Measurements from ENCODE around the gene CDKL1.

Gene CDKL1

GRCh38 chr14:50396631-50397389 lies at the start of gene CDKL1:
Gene CDKL1, minus strand, starts transcription at chr14:50396881. Its CDS starts 1,013 bp downstream, at chr14:50395868.
- no peak for DNase-seq (ENCODE audit: low read depth)
- no peak for TF ChIP-seq CTCF (IDR thresholded peaks at IDR 0.05; ENCODE audit: control insufficient read depth, insufficient read depth, low read depth, low read length, missing control alignments)
- H3K4me3 ChIP-seq (ENCODE audit: control insufficient read depth, low read depth, low read length) = peak within 1 kb of the TSS; percentile 55

- DNase-seq (ENCODE audit: low read depth) = no peak
- TF ChIP-seq CTCF (IDR thresholded peaks at IDR 0.05; ENCODE audit: control insufficient read depth, insufficient read depth, low read depth, low read length, missing control alignments) = no peak
These were observed 37.8 kb upstream of the CDKL1 start for GRCh38 chr14:50434528-50434927.

GRCh38 chr14:50432131-50432530 lies 35.5 kb upstream of the CDKL1 start:
- no peak for TF ChIP-seq CTCF (IDR thresholded peaks at IDR 0.05; ENCODE audit: control insufficient read depth, insufficient read depth, low read depth, low read length, missing control alignments)
- no peak overlapping the region for H3K4me3 ChIP-seq (ENCODE audit: control insufficient read depth, low read depth, low read length)
- no peak for DNase-seq (ENCODE audit: low read depth)

More at GRCh38 chr14:50434528-50434927, 37.8 kb upstream of the CDKL1 start:
- H3K4me3 ChIP-seq (ENCODE audit: control insufficient read depth, low read depth, low read length) = no peak overlapping the region

- H3K4me3 ChIP-seq (ENCODE audit: control insufficient read depth, low read depth, low read length) = no peak overlapping the region
- no peak for TF ChIP-seq CTCF (IDR thresholded peaks at IDR 0.05; ENCODE audit: control insufficient read depth, insufficient read depth, low read depth, low read length, missing control alignments)
These were observed 29.1 kb upstream of the CDKL1 start for GRCh38 chr14:50425816-50426215.

GRCh38 chr14:50425105-50425504 lies 28.4 kb upstream of the CDKL1 start:
- H3K4me3 ChIP-seq (ENCODE audit: control insufficient read depth, low read depth, low read length) = no peak overlapping the region
- no peak for DNase-seq (ENCODE audit: low read depth)
- TF ChIP-seq CTCF (IDR thresholded peaks at IDR 0.05; ENCODE audit: control insufficient read depth, insufficient read depth, low read depth, low read length, missing control alignments) = no peak

More at GRCh38 chr14:50425816-50426215, 29.1 kb upstream of the CDKL1 start:
- peak; percentile 53 for DNase-seq (ENCODE audit: low read depth)

- no peak for TF ChIP-seq CTCF (IDR thresholded peaks at IDR 0.05; ENCODE audit: control insufficient read depth, insufficient read depth, low read depth, low read length, missing control alignments)
- no peak for DNase-seq (ENCODE audit: low read depth)
- H3K4me3 ChIP-seq (ENCODE audit: control insufficient read depth, low read depth, low read length) = no peak overlapping the region
These were observed 26.8 kb upstream of the CDKL1 start for GRCh38 chr14:50423529-50423928.

Data from AG09309 (cell line).